ENCODE results near the gene APOL4. TPM values are rescaled to one million over a fixed set of nuclear protein-coding genes. Genes with fewer than 3 reads are reported as not detected.
A peak's percentile ranks its signal among the peaks of the same experiment; 100 is the strongest.
"Not testable (repeated sequence)": the region's sequence is repeated elsewhere in the genome, so short reads cannot be mapped to it uniquely, and the experiment has no call there.

The APOL4 gene
- polyA plus RNA-seq (2013, experiment 1 of 2), result 0.06 TPM
- polyA plus RNA-seq (2013, experiment 2 of 2), result 0.08 TPM

DNA sequence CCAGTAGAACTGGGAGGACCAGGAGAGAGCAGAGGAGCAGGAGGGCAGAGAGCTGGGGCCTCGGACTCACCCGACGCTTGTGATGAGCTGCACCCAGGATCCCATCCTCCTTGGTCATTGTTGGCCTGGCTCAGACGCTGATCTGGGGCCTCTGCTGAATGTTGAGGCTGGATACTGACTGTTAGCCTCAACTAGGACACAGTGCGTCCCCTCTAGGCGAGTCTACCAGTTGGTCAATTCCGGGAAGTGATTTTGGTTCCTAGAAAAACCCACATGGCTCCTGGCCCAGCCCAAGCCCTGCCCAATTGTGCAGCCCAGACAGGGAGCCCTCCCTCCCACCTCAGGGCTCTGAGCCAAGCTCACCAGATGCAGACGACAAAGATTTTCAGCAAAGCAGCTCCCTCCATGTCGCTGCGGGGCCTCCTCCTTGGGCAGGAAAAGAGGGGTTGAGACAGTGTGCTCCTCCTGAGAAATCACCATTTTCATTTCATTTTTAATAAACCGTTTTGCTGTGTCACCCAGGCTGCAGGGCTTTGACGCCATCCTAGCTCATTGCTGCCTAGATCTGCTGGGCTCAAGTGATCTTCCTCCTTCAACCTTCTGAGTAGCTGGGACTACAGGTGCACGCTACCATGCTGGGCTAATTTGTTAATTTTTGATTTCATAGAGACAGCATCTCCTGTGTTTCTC is at the start of gene APOL4:
Gene APOL4 (minus strand): TSS at position 180 of the 690 bp plus-strand sequence. CDS start 75 bp downstream, at position 105.
- H3K14ac ChIP-seq (ENCODE audit: low read length), result peak within 1 kb of the TSS; percentile 58
- peak within 1 kb of the TSS; percentile 93 for H3K4ac ChIP-seq (ENCODE audit: low read length)
- H3K27ac ChIP-seq (replicated peaks; ENCODE audit: low read length), result no peak within 1 kb of the TSS
- H2BK120ac ChIP-seq (ENCODE audit: low read depth, low read length), result peak within 1 kb of the TSS; percentile 75
- peak within 1 kb of the TSS; percentile 97 for H2BK5ac ChIP-seq (ENCODE audit: low read length)
- peak within 1 kb of the TSS; percentile 45 for H2AFZ ChIP-seq (ENCODE audit: low read length)
- H3K27me3 ChIP-seq (ENCODE audit: control insufficient read depth in 3 of 3, insufficient read depth in 3 of 3, low read depth in 1 of 3, low read length in 3 of 3), result no peaks in the 10 kb centered on the region
- H3K4me3 ChIP-seq (ENCODE audit: low read length in 2 of 2), result no peak within 1 kb of the TSS
- H3K9me3 ChIP-seq (replicated peaks in 1 of 2; ENCODE audit: control insufficient read depth in 2 of 2, insufficient read depth in 1 of 2, low read depth in 1 of 2, low read length in 2 of 2), result no peaks in the 10 kb centered on the region
- H2BK12ac ChIP-seq (ENCODE audit: low read length), result peak within 1 kb of the TSS; percentile 85
- H3K9ac ChIP-seq (ENCODE audit: low read depth, low read length, poor library complexity), result peak within 1 kb of the TSS; percentile 54
- H3K18ac ChIP-seq (ENCODE audit: low read length), result peak within 1 kb of the TSS; percentile 96
- DNase-seq (ENCODE audit: low spot score), result no peak
- no peak within 1 kb of the TSS for H3K4me2 ChIP-seq (ENCODE audit: insufficient read depth, low read length, poor library complexity, severe bottlenecking)
- peak within 1 kb of the TSS; percentile 39 for H3K23ac ChIP-seq (ENCODE audit: low read depth, low read length, poor library complexity)
- no CpG with 5 or more reads among the region's 13 CpGs for WGBS, 2 donors (ENCODE audit: extremely low coverage in 2 of 2, insufficient read length in 2 of 2, insufficient replicate concordance in 1 of 2)
- peak within 1 kb of the TSS; percentile 56 for H4K8ac ChIP-seq (ENCODE audit: low read depth, low read length)
- peak within 1 kb of the TSS; percentile 92 for H2AK5ac ChIP-seq (ENCODE audit: low read depth, low read length)
- H3K79me1 ChIP-seq (ENCODE audit: low read depth, low read length), result no peaks in the 10 kb centered on the region
- H2BK15ac ChIP-seq (ENCODE audit: low read length), result peak within 1 kb of the TSS; percentile 93
- peak within 1 kb of the TSS; percentile 38 for H4K91ac ChIP-seq (ENCODE audit: low read depth, low read length, poor library complexity)
- H3K4me1 ChIP-seq (ENCODE audit: control insufficient read depth in 2 of 2, insufficient read depth in 1 of 2, low read depth in 1 of 2, low read length in 2 of 2), result peaks cover 19 to 30% of the 10 kb centered on the region in 2 donors
- no peaks in the 10 kb centered on the region for H3K36me3 ChIP-seq (replicated peaks in 1 of 2; ENCODE audit: control insufficient read depth in 2 of 2, insufficient read depth in 2 of 2, low read length in 2 of 2)

DNA sequence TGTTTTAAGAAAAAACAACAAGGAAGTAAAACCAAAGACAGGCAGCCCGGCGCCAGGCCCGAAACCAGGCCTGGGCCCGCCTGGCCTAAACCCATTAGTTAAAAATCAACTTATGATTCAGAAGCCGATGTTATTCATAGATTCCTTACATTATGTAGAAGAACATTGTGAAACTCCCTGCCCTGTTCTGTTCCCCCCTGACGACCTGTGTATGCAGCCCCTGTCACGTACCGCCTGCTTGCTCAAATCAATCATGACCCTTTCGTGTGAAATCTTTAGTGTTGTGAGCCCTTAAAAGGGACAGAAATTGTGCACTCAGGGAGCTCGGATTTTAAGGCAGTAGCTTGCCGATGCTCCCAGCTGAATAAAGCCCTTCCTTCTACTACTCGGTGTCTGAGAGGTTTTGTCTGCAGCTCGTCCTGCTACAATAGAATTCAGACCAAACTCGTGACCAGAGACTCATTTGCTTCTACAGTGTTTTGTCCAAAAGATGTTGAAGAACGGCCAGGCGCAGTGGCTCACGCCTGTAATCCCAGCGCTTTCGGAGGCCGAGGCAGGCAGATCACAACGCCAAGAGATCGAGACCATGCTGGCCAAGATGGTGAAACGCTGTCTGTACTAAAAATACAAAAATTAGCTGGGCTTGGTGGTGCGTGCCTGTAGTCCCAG is 48.8 kb upstream of the APOL4 start:
- not testable (repeated sequence) for H3K27me3 ChIP-seq (ENCODE audit: control insufficient read depth in 3 of 3, insufficient read depth in 3 of 3, low read depth in 1 of 3, low read length in 3 of 3); DNase-seq (ENCODE audit: low spot score); H2BK15ac ChIP-seq (ENCODE audit: low read length); H4K91ac ChIP-seq (ENCODE audit: low read depth, low read length, poor library complexity); H3K23ac ChIP-seq (ENCODE audit: low read depth, low read length, poor library complexity); H4K8ac ChIP-seq (ENCODE audit: low read depth, low read length); H2BK12ac ChIP-seq (ENCODE audit: low read length); H2BK5ac ChIP-seq (ENCODE audit: low read length); H3K4me2 ChIP-seq (ENCODE audit: insufficient read depth, low read length, poor library complexity, severe bottlenecking); H3K14ac ChIP-seq (ENCODE audit: low read length); H2BK120ac ChIP-seq (ENCODE audit: low read depth, low read length); H3K4me1 ChIP-seq (ENCODE audit: control insufficient read depth in 2 of 2, insufficient read depth in 1 of 2, low read depth in 1 of 2, low read length in 2 of 2); H3K18ac ChIP-seq (ENCODE audit: low read length); H3K27ac ChIP-seq (replicated peaks; ENCODE audit: low read length); H3K36me3 ChIP-seq (replicated peaks in 1 of 2; ENCODE audit: control insufficient read depth in 2 of 2, insufficient read depth in 2 of 2, low read length in 2 of 2); H3K79me1 ChIP-seq (ENCODE audit: low read depth, low read length); H2AK5ac ChIP-seq (ENCODE audit: low read depth, low read length); H3K4ac ChIP-seq (ENCODE audit: low read length); H3K4me3 ChIP-seq (ENCODE audit: low read length in 2 of 2); H3K9ac ChIP-seq (ENCODE audit: low read depth, low read length, poor library complexity)
- Histone ChIP-seq H2AFZ (ENCODE audit: low read length) (peak overlapping the region; percentile 68), H3K9me3 (replicated peaks in 1 of 2; ENCODE audit: control insufficient read depth in 2 of 2, insufficient read depth in 1 of 2, low read depth in 1 of 2, low read length in 2 of 2) (peaks cover 6 to 14% of the 10 kb centered on the region in 2 donors)
- no CpG with 5 or more reads among the region's 24 CpGs for WGBS, 2 donors (ENCODE audit: extremely low coverage in 2 of 2, insufficient read length in 2 of 2, insufficient replicate concordance in 1 of 2)

DNA sequence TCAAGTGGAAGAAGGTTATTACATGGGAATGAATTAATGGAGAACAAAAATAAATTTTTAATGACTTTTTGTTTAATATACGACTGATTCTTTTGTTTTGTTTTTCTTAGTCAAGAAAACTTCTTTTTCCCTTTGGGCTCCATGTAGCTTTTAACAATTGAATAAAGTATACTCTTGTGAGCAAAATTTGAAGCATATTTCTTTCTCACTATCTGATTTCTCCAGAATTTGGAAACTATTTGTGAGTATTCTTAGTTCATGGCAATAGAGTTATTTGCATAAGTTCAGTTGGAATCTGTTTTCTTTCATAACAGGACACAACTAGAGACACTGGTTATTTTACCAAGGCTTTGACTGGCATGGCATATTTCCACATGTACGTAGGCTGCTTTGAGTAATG is 47.6 kb upstream of the APOL4 start:
- Histone ChIP-seq H3K79me1 (ENCODE audit: low read depth, low read length) (no peaks in the 10 kb centered on the region), H3K9me3 (replicated peaks in 1 of 2; ENCODE audit: control insufficient read depth in 2 of 2, insufficient read depth in 1 of 2, low read depth in 1 of 2, low read length in 2 of 2) (peaks cover 6 to 14% of the 10 kb centered on the region in 2 donors), H3K4me3 (ENCODE audit: low read length in 2 of 2) (no peak overlapping the region), H4K91ac (ENCODE audit: low read depth, low read length, poor library complexity) (no peak overlapping the region), H3K14ac (ENCODE audit: low read length) (no peak overlapping the region), H3K36me3 (replicated peaks in 1 of 2; ENCODE audit: control insufficient read depth in 2 of 2, insufficient read depth in 2 of 2, low read length in 2 of 2) (no peaks in the 10 kb centered on the region), H3K23ac (ENCODE audit: low read depth, low read length, poor library complexity) (no peak overlapping the region), H2BK120ac (ENCODE audit: low read depth, low read length) (no peak overlapping the region), H3K9ac (ENCODE audit: low read depth, low read length, poor library complexity) (no peak overlapping the region), H2AK5ac (ENCODE audit: low read depth, low read length) (no peak overlapping the region), H3K4ac (ENCODE audit: low read length) (no peak overlapping the region), H2BK12ac (ENCODE audit: low read length) (no peak overlapping the region), H3K27ac (replicated peaks; ENCODE audit: low read length) (no peak overlapping the region), H2BK5ac (ENCODE audit: low read length) (no peak overlapping the region), H4K8ac (ENCODE audit: low read depth, low read length) (no peak overlapping the region), H3K4me2 (ENCODE audit: insufficient read depth, low read length, poor library complexity, severe bottlenecking) (no peak overlapping the region), H3K4me1 (ENCODE audit: control insufficient read depth in 2 of 2, insufficient read depth in 1 of 2, low read depth in 1 of 2, low read length in 2 of 2) (peaks cover 0 to 2% of the 10 kb centered on the region in 2 donors), H3K18ac (ENCODE audit: low read length) (no peak overlapping the region), H2AFZ (ENCODE audit: low read length) (no peak overlapping the region), H2BK15ac (ENCODE audit: low read length) (no peak overlapping the region), H3K27me3 (ENCODE audit: control insufficient read depth in 3 of 3, insufficient read depth in 3 of 3, low read depth in 1 of 3, low read length in 3 of 3) (no peaks in the 10 kb centered on the region)
- no peak for DNase-seq (ENCODE audit: low spot score)
- no CpG with 5 or more reads among the region's 2 CpGs for WGBS, 2 donors (ENCODE audit: extremely low coverage in 2 of 2, insufficient read length in 2 of 2, insufficient replicate concordance in 1 of 2)

- no peak overlapping the region for H2BK12ac ChIP-seq (ENCODE audit: low read length)
- H3K9ac ChIP-seq (ENCODE audit: low read depth, low read length, poor library complexity), result no peak overlapping the region
- H2BK5ac ChIP-seq (ENCODE audit: low read length), result no peak overlapping the region
- H2AFZ ChIP-seq (ENCODE audit: low read length), result no peak overlapping the region
- no peak overlapping the region for H2BK15ac ChIP-seq (ENCODE audit: low read length)
- no peak overlapping the region for H3K18ac ChIP-seq (ENCODE audit: low read length)
- H3K27me3 ChIP-seq (ENCODE audit: control insufficient read depth in 3 of 3, insufficient read depth in 3 of 3, low read depth in 1 of 3, low read length in 3 of 3), result no peaks in the 10 kb centered on the region
- H2BK120ac ChIP-seq (ENCODE audit: low read depth, low read length), result no peak overlapping the region
- no peak overlapping the region for H3K4ac ChIP-seq (ENCODE audit: low read length)
- H4K8ac ChIP-seq (ENCODE audit: low read depth, low read length), result no peak overlapping the region
- H3K4me3 ChIP-seq (ENCODE audit: low read length in 2 of 2), result no peak overlapping the region
- WGBS, 2 donors (ENCODE audit: extremely low coverage in 2 of 2, insufficient read length in 2 of 2, insufficient replicate concordance in 1 of 2), result no CpG with 5 or more reads among the region's 5 CpGs
- H3K14ac ChIP-seq (ENCODE audit: low read length), result no peak overlapping the region
- no peaks in the 10 kb centered on the region for H3K36me3 ChIP-seq (replicated peaks in 1 of 2; ENCODE audit: control insufficient read depth in 2 of 2, insufficient read depth in 2 of 2, low read length in 2 of 2)
- H4K91ac ChIP-seq (ENCODE audit: low read depth, low read length, poor library complexity), result no peak overlapping the region
- DNase-seq (ENCODE audit: low spot score), result no peak
- peaks cover 0 to 2% of the 10 kb centered on the region in 2 donors for H3K4me1 ChIP-seq (ENCODE audit: control insufficient read depth in 2 of 2, insufficient read depth in 1 of 2, low read depth in 1 of 2, low read length in 2 of 2)
- H3K23ac ChIP-seq (ENCODE audit: low read depth, low read length, poor library complexity), result no peak overlapping the region
- peaks cover 6 to 18% of the 10 kb centered on the region in 2 donors for H3K9me3 ChIP-seq (replicated peaks in 1 of 2; ENCODE audit: control insufficient read depth in 2 of 2, insufficient read depth in 1 of 2, low read depth in 1 of 2, low read length in 2 of 2)
- no peak overlapping the region for H2AK5ac ChIP-seq (ENCODE audit: low read depth, low read length)
- H3K4me2 ChIP-seq (ENCODE audit: insufficient read depth, low read length, poor library complexity, severe bottlenecking), result no peak overlapping the region
- H3K79me1 ChIP-seq (ENCODE audit: low read depth, low read length), result no peaks in the 10 kb centered on the region
- no peak overlapping the region for H3K27ac ChIP-seq (replicated peaks; ENCODE audit: low read length)
Measured at GRCh38 chr22:36247955-36248354, 46.3 kb upstream of the APOL4 start.
